PC-3 (cell line): ENCODE data around the gene USP20.

ENCODE experiments used
- CTCF ChIP-seq: fragments of 300-600 bp; sonication (generic); conservative IDR thresholded peaks from 2 replicates; pipeline ENCODE4 v1.5.1; 2017; ENCODE audit warnings: antibody characterized with exemption, low read depth, mild to moderate bottlenecking, low read length
- EZH2 ChIP-seq: fragments of 300-600 bp; sonication (generic); IDR thresholded peaks from one replicate; pipeline ENCODE4 v1.6.1; 2017; ENCODE audit warnings: antibody characterized with exemption, mild to moderate bottlenecking, low read length; ENCODE audit not compliant: unreplicated experiment
- EZH2phosphoT487 ChIP-seq: fragments of 300-600 bp; sonication (generic); IDR thresholded peaks from 2 replicates; pipeline ENCODE4 v1.6.1; 2018; ENCODE audit warnings: mild to moderate bottlenecking, antibody characterized with exemption, low read length, borderline replicate concordance

GRCh38 chr9:129891569-129891968 is 56.3 kb downstream of the USP20 start:
- TF ChIP-seq EZH2 (no peak), EZH2phosphoT487 (no peak), CTCF (no peak)
